ENCODE measurements around the gene ASPDH. TPM values are rescaled to one million over a fixed set of nuclear protein-coding genes. Genes with fewer than 3 reads are reported as not detected.

Gene ASPDH
- total and polyA plus RNA-seq, 2 of the 13 experiments (the other 11 are each of a cell fraction or from before 2014, with no cell fraction given) = 2.2 to 3.3 TPM

DNA sequence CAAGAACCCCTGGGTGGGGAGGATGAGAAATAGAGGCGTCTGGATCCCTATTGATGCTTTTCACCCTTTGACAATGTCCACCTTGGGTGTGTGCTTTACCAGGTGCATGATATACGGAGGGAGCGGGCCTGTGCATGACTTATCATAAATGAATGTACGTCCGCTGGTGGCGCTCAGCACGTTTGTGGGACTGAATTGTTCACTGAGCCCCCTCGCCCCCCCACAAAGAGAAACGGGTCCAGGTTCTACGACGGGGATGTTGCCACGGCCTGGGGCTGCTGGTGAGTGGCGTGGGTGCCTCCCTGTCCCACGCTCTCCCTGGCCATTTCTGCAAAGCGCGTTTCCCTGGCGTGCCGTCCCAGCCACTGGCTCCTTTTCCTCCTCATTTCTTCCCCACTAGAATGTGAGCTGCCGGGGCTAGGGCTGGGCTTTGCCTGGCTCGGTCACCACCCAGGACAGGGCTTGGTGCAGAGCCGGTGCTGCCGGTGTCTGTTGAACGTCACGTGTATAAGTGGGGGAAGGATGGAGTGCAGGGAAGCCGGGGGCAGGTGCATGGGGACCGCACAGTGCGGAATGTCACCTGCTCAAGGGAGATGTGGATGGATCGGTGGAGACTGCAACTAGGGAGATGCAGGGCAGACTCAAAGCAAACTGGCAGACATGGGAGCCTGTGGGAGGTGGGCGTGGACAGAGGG, 33.0 kb upstream of the ASPDH start (continued):
- TF ChIP-seq ARID5B (CRISPR knock-in tag; IDR thresholded peaks at IDR 0.05) (no peak), ZNF549 (CRISPR knock-in tag; IDR thresholded peaks at IDR 0.05) (no peak), SOX6 (IDR thresholded peaks at IDR 0.05) (no peak), SOX6 (CRISPR knock-in tag; IDR thresholded peaks at IDR 0.05) (no peak)
- TF ChIP-seq, protein P1, sequence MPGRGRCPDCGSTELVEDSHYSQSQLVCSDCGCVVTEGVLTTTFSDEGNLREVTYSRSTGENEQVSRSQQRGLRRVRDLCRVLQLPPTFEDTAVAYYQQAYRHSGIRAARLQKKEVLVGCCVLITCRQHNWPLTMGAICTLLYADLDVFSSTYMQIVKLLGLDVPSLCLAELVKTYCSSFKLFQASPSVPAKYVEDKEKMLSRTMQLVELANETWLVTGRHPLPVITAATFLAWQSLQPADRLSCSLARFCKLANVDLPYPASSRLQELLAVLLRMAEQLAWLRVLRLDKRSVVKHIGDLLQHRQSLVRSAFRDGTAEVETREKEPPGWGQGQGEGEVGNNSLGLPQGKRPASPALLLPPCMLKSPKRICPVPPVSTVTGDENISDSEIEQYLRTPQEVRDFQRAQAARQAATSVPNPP (CRISPR knock-in tag; IDR thresholded peaks at IDR 0.05) = no peak

DNA sequence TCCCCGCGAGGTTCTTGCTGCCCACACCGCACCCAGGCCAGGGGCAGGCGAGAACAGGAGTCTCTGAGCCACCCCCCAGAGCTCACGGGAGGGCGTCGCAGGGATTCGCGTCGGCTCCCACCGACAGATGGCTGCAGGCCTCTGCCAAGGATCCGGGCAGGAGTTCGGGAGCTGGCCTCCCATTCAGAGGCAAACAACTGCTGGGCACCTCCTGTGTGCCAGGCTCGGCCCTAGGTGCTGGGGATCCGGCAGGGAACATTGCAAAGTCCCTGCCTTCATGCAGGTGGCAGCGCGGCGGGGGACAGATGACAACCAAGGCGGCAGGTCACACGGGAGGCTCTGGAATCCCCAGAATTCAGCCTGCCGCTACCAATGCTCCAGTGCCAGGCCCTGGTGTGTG, 29.2 kb upstream of the ASPDH start:
- no peaks in the 10 kb centered on the region for H3K4me1 ChIP-seq (ENCODE audit: insufficient read depth, low read length)
- H3K4me3 ChIP-seq (replicated peaks in 1 of 3; ENCODE audit: insufficient read depth in 1 of 3, low read depth in 2 of 3, low read length in 3 of 3) = no peak overlapping the region
- no peak overlapping the region for H3K4me2 ChIP-seq (ENCODE audit: low read depth, low read length)
- H3K27me3 ChIP-seq (ENCODE audit: control insufficient read depth in 1 of 2, insufficient read depth in 2 of 2, low read length in 2 of 2) = peaks cover 0 to 11% of the 10 kb centered on the region in 2 experiments; a peak in 3 of 5 replicates
- no peaks in the 10 kb centered on the region for H3K9me3 ChIP-seq (ENCODE audit: low read length)
- DNase-seq (ENCODE audit: low spot score) = no peak
- ChIA-PET POLR2A (interaction anchor here (1.7 kb wide), 1 partner anchor 13 kb away, joined by 5 read pairs; no protein-coding TSS in a partner anchor), CTCF (ENCODE audit: low intra/inter-chr PET ratio, low total read pairs) (no interaction called here)
- no peaks in the 10 kb centered on the region for H3K79me2 ChIP-seq (ENCODE audit: insufficient read depth, low read length)
- TF ChIP-seq FOXC1 (CRISPR knock-in tag; IDR thresholded peaks at IDR 0.05; ENCODE audit: borderline replicate concordance) = no peak
- no peaks in the 10 kb centered on the region for H3K36me3 ChIP-seq (replicated peaks in 1 of 2; ENCODE audit: control insufficient read depth in 1 of 2, insufficient read depth in 2 of 2, low read length in 2 of 2)
- BruUV-seq (replicated peaks) = no TSS peak
- no peaks in the 10 kb centered on the region for H4K20me1 ChIP-seq (ENCODE audit: insufficient read depth, low read length)
- H3K27ac ChIP-seq (ENCODE audit: extremely low read length, insufficient read depth, low read length) = no peak overlapping the region
- intact Hi-C loops (cut with micrococcal nuclease; ENCODE audit: unreplicated experiment) (no loop called here), in situ Hi-C loops (cut with HindIII; ENCODE audit: extremely low pct_ligation_motif_present, low pct_unique_long_range_greater_than_20kb) (loop anchor here (10.0 kb wide), 1 partner anchor 242 kb away; no protein-coding TSS in a partner anchor)
- H3K9ac ChIP-seq (ENCODE audit: insufficient read depth, low read depth, low read length) = no peak overlapping the region
- no peak overlapping the region for H2AFZ ChIP-seq (ENCODE audit: low read length)
- 0% methylated on average over 1 of the region's 21 CpGs for WGBS (ENCODE audit: low lambda C conversion rate)
- FAIRE-seq = no peak
- ATAC-seq = no peak
